GM18526 (cell line): ENCODE data around the gene ARID1B.

Experiments used
- POLR2A ChIP-seq: IDR thresholded peaks from 3 replicates; pipeline ENCODE4 v1.6.1; 2011; ENCODE audit not compliant: insufficient read length; ENCODE audit errors: extremely low read depth

ARID1B gene

DNA sequence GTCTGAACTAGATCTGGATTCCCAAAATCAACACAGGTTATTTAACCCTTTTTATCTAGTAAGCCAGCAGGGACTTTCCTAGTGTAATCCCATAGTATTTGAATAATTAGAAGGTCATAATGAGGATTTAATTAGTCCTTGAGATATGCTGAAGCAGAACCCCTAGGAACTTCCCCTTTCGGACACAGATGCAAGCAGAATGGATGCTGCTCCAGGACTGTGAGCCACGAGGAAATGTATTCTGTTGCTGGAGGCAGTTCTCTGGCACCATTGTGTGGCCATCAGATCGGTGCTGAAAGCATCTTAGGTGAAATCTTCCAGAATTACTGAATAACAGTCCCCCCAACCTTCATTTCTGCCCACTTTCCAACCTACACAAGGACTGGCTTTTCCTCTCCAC is 339.2 kb downstream of the ARID1B start:
- no peak for TF ChIP-seq POLR2A

DNA sequence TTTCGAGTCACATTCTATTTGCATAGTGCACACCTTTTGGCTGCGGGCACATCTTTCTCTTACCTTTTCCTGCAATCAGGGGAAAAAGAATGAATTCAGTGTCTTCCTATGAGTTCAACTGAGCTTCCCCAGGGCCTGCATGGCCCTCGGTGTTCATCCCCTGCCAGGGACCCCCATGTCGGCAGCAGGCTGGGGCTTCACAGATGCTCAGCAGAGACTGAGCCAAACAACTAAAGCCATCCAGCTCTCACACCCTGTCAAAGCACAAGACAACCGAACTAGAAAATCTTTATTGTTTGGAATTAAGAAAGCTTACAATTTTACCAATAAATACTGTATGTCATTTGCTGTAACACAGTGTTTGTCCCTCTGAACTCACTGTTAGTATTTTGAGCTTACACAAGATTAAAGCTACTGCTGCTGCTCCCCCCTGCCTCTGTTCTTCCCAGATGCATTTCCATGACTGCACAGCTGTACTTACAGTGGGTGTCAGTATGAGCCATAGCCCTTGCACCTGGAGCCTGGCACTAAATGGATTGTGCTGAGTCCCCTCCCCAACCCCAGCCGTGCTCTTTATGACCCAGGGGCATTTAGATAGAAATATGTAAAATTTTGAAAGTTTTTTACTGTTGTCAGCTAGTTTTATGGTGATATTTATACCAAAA is 340.4 kb downstream of the ARID1B start:
- no peak for TF ChIP-seq POLR2A

DNA sequence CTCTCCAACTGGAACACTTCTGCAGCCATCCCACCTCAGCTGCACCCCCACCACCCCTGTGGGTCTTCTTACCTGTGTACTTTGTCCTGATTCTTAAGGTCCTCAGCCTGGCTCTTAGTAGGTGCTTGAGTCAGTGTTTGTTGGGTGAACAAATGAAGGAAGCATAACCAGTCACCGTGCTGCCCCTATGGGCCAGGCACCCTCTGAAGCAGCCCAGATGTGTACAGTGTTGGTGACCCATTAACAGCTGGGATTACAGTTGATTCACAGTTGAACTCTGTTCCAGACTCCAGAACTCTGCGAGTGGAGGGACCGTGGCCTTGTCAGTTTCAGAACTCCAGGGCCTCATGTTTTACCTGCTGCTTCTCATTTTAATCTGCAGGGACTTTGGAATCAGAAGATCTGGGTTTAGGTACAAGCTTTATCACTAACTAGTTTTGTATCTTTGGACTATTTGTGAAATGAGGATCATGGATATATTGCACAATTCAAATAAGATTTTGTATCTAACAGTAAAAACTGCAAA is 342.4 kb downstream of the ARID1B start:
- no peak for TF ChIP-seq POLR2A

DNA sequence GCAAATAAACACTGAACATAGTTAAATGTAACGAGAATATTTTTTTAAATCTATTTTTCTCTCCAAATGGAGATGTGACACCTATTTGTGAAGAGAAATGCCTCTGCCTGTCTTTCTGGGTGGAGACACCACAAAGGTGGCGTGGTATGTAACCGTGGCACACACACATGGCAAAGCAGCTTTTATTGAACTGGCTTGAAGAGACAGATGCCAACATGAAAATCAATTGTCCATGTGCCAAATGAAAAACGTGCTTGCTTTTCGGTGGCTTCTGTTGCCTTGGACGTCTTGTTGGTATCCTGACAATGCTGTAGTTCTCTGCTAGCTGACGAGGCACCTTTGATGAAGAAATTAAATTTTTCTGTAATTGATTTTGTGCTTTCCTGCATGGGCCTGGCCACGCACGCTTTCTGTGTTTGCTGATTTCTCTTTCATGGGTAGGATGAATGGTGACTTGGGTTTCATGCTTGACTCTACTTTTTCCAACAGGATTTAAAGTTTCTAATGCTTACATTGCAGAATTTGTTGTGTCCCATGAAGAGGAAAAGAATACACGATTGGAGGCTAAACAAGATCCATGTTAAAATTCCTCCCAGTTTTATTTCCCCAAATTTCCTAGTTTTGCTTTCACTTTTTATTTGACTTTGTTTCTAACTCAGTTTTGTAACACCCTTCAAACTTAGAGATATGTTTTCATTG is 343.5 kb downstream of the ARID1B start:
- TF ChIP-seq POLR2A, result no peak

DNA sequence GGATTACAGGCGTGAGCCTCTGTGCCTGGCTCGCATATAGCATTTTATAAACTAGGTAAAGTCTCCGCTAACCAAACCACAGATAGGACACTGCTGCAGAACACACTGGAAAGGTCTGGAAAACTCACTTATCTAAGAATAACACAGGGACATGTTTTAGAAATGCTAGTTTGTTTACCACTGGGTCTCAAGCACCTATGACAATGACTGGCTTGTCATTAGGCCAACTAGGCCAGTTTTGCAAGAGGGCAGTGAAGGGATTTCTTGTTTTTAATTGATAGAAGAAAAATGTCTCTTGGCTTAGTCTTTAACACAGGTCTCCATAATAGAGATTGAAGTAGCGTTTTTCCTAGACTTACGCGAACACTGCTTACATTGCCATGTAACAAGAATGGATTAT is 344.7 kb downstream of the ARID1B start:
- no peak for TF ChIP-seq POLR2A

DNA sequence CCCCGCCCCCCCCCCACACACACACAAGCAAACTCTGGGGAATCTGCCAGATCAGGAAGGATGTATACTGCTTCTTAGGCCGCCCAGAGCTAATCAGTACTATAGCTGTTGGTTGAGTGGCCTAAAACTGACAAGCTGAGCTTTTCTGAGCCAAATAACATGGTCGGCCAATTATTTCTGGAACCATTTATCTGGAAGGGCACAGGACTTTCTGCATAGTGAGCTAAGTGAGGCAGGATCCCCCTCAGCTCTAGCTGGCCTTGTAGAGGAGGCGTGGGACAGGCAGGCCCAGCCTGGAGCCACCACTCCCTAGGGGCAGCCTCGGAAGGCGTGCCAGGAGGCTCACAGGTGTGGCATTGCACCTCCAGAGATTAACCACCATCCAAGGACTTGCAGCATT is 346.1 kb downstream of the ARID1B start:
- TF ChIP-seq POLR2A, result no peak

DNA sequence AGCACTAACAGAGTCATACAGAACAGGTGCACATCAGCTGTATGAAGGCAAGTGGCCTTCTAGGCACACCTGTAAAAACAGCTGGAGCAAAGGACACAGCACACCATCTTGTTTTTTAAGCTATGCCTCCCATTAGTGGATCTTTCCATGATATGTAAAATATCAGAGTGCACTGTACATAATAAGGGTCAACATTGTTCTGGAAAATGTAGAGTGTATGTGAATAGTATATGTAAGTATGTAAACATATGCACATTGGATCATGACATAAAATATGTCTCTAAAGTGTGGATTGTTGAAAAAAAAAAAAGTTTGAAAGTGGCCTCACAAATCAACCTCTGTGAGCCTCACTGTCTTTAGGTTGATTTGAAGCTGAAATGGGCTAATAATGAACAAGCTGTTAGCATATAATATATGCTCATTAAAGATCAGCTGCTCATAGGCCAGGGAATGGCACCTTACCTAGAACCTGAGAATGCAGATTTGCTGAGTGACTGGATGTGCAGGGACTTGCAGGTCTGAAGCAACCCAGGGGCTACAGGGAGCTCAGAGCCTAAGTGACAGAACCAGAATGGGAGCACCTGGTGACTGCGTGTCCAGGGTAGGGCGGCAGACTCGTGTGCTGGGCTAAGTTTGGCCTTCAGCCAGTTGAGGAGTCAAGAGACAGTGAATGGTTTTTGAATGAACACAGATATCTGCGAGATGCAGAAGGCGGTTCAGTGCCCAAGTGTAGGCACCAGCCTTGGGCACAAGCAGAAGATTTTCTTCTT is 347.5 kb downstream of the ARID1B start:
- TF ChIP-seq POLR2A, result no peak

DNA sequence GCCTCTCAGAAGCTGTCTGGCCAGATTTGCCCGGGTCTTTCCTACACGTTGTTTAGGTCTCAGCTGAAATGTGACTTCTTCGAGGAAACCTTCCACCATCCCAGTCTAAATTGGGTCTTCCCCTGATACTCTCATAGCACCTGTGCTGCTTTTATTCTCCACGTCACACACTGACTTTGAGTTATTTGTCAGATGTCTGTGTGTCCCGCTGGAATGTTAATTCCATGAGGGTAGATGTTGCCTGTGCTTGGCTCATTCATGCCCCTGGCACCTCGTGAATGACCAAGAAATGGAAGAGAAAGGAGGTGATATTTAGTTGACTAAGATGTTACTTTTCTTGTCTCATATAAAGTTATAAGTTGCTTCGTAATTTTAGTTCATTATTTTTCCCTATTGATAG is 348.4 kb downstream of the ARID1B start:
- TF ChIP-seq POLR2A, result no peak

DNA sequence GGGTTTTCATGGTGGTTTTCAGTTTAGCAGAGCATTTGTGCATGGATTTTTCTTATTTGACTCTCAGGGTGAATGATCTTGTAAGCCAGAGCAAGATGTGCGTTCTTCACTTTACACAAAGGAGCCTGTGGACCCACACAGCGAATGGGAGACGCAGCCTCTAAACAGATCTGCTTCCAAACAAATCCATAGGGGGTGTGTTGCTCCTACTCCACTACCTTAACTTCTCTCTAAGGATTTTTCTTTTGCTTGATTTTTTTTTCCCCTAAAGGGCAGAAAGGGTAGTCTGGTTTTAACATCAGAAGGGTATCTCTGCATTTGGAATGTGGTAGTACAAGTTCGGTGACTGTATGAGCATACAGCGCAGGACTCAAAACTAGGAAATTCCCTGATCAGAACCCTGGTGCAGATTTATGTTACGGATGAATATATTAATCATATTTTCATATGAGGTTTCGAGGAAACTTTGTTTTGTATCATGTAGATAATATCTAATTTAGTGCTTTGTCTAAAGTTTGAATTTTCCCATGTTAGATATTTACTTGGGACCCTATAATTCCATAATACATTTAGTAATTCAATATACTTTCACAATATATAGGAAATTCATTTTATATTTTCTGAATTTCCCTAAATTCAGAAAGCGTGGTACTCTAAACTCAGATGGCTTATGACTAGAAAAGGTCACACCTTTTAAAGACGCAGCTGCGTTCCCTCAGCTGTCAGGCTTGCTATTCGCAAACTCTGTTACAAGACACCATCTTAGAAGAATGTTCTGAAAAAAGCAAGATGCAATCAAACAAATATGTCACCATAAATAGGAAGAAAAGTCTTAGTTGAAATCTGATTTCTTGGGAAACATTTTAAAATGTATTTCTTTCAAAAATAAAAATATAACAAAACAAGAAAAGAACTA is 349.3 kb downstream of the ARID1B start:
- TF ChIP-seq POLR2A, result no peak

DNA sequence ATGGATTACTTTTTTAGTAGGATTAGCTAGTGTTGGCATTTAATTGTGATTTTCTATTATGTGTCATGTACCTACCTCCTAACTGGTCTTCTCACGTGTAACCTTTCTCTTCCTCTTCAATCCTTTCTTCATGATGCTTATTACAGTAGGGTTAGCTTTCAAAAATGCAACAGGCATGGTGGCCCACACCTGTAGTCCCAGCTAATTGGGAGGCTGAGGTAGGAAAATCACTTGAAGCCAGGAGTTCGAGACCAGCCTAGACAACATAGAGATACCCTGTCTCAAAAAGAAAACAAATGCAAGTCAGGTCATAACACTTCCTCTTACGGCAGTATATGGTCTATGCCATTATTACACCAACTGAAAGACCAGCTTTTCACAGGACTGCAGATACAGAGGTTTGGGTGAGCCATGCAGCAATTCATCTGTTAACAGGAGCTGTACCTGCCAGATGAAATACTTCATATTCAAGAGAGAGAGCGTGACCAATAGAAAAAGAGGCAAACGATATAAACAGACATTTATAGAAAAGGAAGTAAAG is 351.1 kb downstream of the ARID1B start:
- TF ChIP-seq POLR2A, result no peak

DNA sequence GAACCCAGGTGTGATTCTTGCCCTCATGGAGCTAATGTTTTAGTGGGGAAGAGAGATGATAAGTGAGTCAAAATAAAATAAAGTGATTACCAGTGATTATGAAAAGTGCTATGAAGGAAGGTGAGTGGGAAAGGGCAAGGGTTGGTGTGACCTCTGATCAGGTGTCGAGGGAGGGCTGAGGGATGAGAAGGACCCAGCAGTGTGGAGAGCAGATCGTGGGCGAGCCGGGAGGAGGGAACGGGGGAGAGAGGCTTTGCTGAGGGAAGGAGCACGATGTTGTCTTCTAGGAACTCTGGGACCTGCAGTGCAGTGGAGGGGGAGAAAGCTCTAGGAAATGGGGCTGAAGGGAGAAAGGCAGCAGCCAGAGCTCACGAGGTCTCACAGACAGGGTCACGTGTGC is 354.1 kb downstream of the ARID1B start:
- no peak for TF ChIP-seq POLR2A

DNA sequence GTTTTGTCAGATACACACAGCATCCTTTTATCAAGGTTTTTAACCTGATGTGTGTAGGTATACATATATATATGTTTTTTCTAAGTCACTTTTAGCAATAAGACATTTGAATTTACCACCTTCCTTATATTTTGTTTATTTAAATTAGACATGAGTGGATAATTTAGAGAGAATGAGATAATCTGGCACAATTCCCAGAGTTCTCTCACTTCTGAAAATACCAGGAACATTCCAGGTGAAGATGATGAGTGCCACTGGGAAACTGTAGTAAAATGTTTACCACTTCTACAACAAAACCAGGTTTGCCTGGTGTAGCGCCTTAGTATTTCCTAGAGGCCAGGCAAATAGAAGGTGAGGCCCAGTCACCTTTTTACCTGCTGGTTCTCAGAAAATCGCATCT is 356.7 kb downstream of the ARID1B start:
- TF ChIP-seq POLR2A, result no peak

DNA sequence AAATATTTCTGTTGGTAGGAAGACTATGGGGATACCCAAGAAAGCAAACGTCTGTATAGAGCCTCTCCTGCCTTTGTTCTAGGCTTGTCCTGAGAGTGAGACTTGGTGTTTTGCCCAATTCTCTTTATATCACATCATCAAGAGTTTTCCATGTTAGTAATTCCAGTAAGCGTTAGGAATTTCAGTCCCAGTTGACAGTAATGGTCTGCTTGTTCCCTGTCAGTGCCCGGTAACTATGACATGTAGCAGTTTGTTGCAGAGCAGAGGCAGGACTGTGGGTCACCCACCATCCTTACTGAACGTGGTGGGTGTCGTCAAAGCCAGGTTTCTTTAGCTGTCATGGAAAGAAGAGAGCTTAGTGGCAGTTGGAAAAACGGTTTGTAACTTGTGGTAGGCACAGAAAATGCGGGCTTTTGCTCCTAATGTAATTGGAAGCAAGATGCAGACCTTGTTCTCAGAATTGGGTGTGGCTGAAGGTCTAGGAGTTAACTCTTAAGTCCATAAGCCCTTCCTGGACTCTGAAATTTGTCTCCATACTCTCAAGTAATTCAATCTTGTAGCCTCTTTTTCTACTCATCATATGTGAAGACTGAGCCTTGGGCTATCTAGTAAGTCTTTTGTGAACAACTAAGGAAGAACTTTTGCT is 357.3 kb downstream of the ARID1B start:
- TF ChIP-seq POLR2A, result no peak

DNA sequence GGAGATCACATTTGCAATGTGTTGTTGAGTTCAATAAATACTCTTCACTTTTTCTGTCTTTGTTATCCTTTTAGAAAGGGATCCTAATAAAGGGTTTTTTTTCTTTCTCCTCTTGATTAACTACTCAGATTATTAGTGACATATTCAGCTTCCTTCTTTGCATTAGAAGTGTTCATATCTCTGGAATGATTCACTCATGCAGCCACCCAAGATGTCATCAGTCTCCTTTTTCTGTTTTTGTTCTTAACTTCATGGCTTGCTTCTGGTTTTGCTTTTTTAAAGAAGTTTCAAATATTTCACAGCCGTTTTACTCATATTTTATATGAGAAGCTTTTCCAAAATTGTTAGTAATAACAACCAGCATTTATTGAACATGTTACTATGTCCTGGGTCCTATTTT is 358.5 kb downstream of the ARID1B start:
- TF ChIP-seq POLR2A, result no peak

DNA sequence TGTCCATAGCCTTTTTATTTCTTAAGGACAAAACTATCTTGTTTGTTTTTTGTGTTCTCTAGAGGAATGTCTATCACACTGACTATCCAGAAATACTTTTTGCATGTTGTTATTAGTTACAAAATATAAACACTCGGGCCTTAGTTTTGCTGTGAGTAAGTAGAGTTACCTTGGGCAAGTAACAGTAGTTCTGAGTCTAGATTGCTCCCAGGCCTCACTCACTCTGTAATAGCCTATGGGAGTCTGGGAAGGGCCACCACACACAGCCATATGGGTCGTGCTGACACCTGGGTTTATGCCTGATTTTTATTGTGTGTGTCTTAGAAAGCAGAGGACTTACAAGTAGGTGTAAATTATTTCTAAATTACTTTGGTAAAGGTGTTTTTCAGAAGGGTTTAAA is 360.3 kb downstream of the ARID1B start:
- no peak for TF ChIP-seq POLR2A
